ENCODE results near the gene KCNH5. TPM values are rescaled to one million over a fixed set of nuclear protein-coding genes. Genes with fewer than 3 reads are reported as not detected.

Gene KCNH5
- polyA plus RNA-seq, 4 donors, result 0.15 to 0.29 (median 0.25) TPM

Other genes starting within 250 kb of the KCNH5 start
- gene RHOJ, start 159.0 kb upstream of the KCNH5 start, polyA plus RNA-seq (ENCODE audit: insufficient read length in 4 of 4), result 10 to 100 TPM; 19.5 to 25.0 (median 20.5) TPM